Neural cell (in vitro differentiated cells): ENCODE results near the gene PNMA6F.

Experiments used
- CTCF ChIP-seq: fragments of 450-650 bp; IDR thresholded peaks from 2 replicates; pipeline ENCODE4 v1.5.1; 2014; ENCODE audit warnings: antibody characterized with exemption, mild to moderate bottlenecking, moderate library complexity; ENCODE audit not compliant: poor library complexity, severe bottlenecking
- EP300 ChIP-seq: fragments of 450-650 bp; conservative IDR thresholded peaks from 2 replicates; pipeline ENCODE4 v1.6.1; 2014; ENCODE audit warnings: antibody characterized with exemption, mild to moderate bottlenecking, moderate library complexity; ENCODE audit not compliant: poor library complexity, severe bottlenecking
- EZH2 ChIP-seq: fragments of 200-600, 300-800 bp; shearing (Covaris generic), sonication (generic); IDR thresholded peaks from 2 replicates; pipeline ENCODE4 v1.6.1; 2014; ENCODE audit warnings: antibody characterized with exemption, low read length, borderline replicate concordance, mild to moderate bottlenecking; ENCODE audit not compliant: insufficient read depth, poor library complexity, severe bottlenecking
- MXI1 ChIP-seq: fragments of 450-650 bp; conservative IDR thresholded peaks from 2 replicates; pipeline ENCODE4 v1.6.1; 2014; ENCODE audit warnings: antibody characterized with exemption, mild to moderate bottlenecking; ENCODE audit not compliant: poor library complexity, severe bottlenecking
- POLR2AphosphoS5 ChIP-seq: IDR thresholded peaks from 2 replicates; pipeline ENCODE4 v1.6.1; 2012
- RAD21 ChIP-seq: fragments of 450-650 bp; conservative IDR thresholded peaks from 2 replicates; pipeline ENCODE4 v1.6.1; 2014; ENCODE audit warnings: antibody characterized with exemption, mild to moderate bottlenecking, moderate library complexity
- SMC3 ChIP-seq: fragments of 450-650 bp; conservative IDR thresholded peaks from 2 replicates; pipeline ENCODE4 v1.6.1; 2014; ENCODE audit warnings: antibody characterized with exemption, mild to moderate bottlenecking, moderate library complexity; ENCODE audit not compliant: poor library complexity
- TAF1 ChIP-seq: IDR thresholded peaks from 2 replicates; pipeline ENCODE4 v1.6.1; 2012; ENCODE audit warnings: low read depth
- TF ChIP-seq, protein P1 (sequence below): IDR thresholded peaks from 2 replicates; pipeline ENCODE4 v1.6.1; 2012; ENCODE audit warnings: borderline replicate concordance

DNA sequence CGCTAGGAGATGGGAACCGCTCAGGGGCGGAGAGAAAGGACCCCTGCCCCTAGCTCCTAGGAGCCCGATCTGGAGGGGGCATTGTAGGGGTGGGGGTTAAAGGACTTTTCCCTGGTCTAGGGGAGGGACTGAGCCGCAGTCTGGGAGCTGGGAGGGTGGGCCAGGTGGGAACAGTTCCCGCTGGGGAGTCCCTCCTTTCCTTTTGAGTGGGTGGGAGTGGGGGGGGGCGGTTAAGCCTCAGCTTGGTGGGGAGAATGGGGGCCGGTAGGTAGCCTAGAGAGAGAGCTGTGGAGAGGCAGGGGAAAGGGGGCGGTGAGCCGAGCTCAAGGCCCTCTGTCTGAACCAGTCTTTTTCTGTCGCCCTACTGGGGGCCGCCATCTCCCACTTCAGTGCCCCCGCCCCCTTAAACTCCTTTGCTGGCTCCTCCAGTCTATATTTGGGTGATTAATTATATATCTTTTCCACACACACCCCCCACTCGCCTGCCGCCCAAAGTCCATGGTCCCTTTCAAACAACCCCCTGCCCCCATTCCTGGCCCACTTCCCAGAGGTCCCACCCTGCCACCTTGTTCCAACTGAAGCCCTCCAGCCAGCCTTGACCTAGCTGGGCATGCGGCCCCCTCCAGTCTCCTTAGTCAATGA is 13.2 kb upstream of the PNMA6F start:
- TF ChIP-seq CTCF: no peak
- TF ChIP-seq POLR2AphosphoS5: no peak
- no peak for TF ChIP-seq EP300
- TF ChIP-seq SMC3: no peak
- TF ChIP-seq MXI1: no peak
- TF ChIP-seq, protein P1, sequence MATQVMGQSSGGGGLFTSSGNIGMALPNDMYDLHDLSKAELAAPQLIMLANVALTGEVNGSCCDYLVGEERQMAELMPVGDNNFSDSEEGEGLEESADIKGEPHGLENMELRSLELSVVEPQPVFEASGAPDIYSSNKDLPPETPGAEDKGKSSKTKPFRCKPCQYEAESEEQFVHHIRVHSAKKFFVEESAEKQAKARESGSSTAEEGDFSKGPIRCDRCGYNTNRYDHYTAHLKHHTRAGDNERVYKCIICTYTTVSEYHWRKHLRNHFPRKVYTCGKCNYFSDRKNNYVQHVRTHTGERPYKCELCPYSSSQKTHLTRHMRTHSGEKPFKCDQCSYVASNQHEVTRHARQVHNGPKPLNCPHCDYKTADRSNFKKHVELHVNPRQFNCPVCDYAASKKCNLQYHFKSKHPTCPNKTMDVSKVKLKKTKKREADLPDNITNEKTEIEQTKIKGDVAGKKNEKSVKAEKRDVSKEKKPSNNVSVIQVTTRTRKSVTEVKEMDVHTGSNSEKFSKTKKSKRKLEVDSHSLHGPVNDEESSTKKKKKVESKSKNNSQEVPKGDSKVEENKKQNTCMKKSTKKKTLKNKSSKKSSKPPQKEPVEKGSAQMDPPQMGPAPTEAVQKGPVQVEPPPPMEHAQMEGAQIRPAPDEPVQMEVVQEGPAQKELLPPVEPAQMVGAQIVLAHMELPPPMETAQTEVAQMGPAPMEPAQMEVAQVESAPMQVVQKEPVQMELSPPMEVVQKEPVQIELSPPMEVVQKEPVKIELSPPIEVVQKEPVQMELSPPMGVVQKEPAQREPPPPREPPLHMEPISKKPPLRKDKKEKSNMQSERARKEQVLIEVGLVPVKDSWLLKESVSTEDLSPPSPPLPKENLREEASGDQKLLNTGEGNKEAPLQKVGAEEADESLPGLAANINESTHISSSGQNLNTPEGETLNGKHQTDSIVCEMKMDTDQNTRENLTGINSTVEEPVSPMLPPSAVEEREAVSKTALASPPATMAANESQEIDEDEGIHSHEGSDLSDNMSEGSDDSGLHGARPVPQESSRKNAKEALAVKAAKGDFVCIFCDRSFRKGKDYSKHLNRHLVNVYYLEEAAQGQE: no peak
- TF ChIP-seq EZH2: no peak
- TF ChIP-seq RAD21: no peak
- no peak for TF ChIP-seq TAF1
